Left ventricle myocardium inferior (tissue), 1 donor: ENCODE results near the gene TANK. TPM values are rescaled to one million over a fixed set of nuclear protein-coding genes. Genes with fewer than 3 reads are reported as not detected.
A peak's percentile ranks its signal among the peaks of the same experiment; 100 is the strongest.

Source experiments
- DNase-seq: peaks from one replicate; pipeline ENCODE4 v3.0.0-alpha.2; 2020
- H3K27ac ChIP-seq: fragments of 200-600 bp; replicated peaks from 2 replicates; pipeline ENCODE4 v1.8.0; 2021
- H3K27me3 ChIP-seq: fragments of 200-600 bp; 2 replicates; pipeline ENCODE4 v1.8.0; 2021; ENCODE audit warnings: low read depth
- H3K36me3 ChIP-seq: fragments of 200-600 bp; 2 replicates; pipeline ENCODE4 v1.8.0; 2021
- H3K4me1 ChIP-seq: fragments of 200-600 bp; 2 replicates; pipeline ENCODE4 v1.8.0; 2021
- H3K4me3 ChIP-seq: fragments of 200-600 bp; 2 replicates; pipeline ENCODE4 v1.8.0; 2021; ENCODE audit warnings: mild to moderate bottlenecking, moderate library complexity
- H3K9me3 ChIP-seq: fragments of 200-600 bp; replicated peaks from 2 replicates; pipeline ENCODE4 v1.8.0; 2021
- CTCF ChIP-seq: fragments of 200-600 bp; IDR thresholded peaks from 2 replicates; pipeline ENCODE4 v1.8.0; 2021; ENCODE audit warnings: antibody characterized with exemption, mild to moderate bottlenecking, borderline replicate concordance
- intact Hi-C: fragments of 100-400 bp; cut with micrococcal nuclease; formaldehyde crosslinking; loops from one replicate; pipeline ENCODE4 v1.11.0; 2022
- long read RNA-seq: library from polyadenylated mRNA; unstranded; transcript quantifications from one replicate; pipeline ENCODE4 v2.0.0, GENCODE V29; 2021
- total RNA-seq: library from RNA; stranded (reverse); fragmentation: NEBNext Ultra II Directional; extraction: Animal tissue kit (Norgen Biotek cat#: 25700); gene quantifications from one replicate; pipeline ENCODE4 v1.2.1, GENCODE V29; 2021
- donor health status: DM: no; HTN: yes; CAD: no; lungs with severe emphysema.

Gene TANK
- total RNA-seq = 27.8 TPM
- long read RNA-seq, transcript TANK-202 (8 exons, 2,171 nt) = major isoform, 21 of 29 reads
- long read RNA-seq, partial matches to known transcripts = 1 of 29 reads
- long read RNA-seq, other reads (novel, unspliced or antisense) = 6 of 29 reads

- no peaks in the 10 kb centered on the region for H3K27me3 ChIP-seq
- intact Hi-C loops = no loop called here
- TF ChIP-seq CTCF = no peak
- H3K27ac ChIP-seq = peak within 1 kb of the TSS; percentile 95
- H3K36me3 ChIP-seq = peaks cover 12% of the 10 kb centered on the region
- DNase-seq = peak; percentile 90
- peaks cover 56% of the 10 kb centered on the region for H3K4me1 ChIP-seq
- H3K4me3 ChIP-seq = peak within 1 kb of the TSS; percentile 92
- H3K9me3 ChIP-seq = no peaks in the 10 kb centered on the region
These were observed at the start of gene TANK for GRCh38 chr2:161160226-161161073. TANK (plus strand) TSS chr2:161160428; CDS start chr2:161179663, 19,235 bp downstream.

- Histone ChIP-seq H3K4me1 (no peaks in the 10 kb centered on the region), H3K4me3 (no peak overlapping the region), H3K27ac (no peak overlapping the region), H3K9me3 (no peaks in the 10 kb centered on the region), H3K36me3 (no peaks in the 10 kb centered on the region), H3K27me3 (no peaks in the 10 kb centered on the region)
- intact Hi-C loops = no loop called here
- DNase-seq = no peak
- no peak for TF ChIP-seq CTCF
These were observed 48.7 kb upstream of the TANK start for GRCh38 chr2:161111531-161111930.

GRCh38 chr2:161112908-161113307 is 47.3 kb upstream of the TANK start:
- no peaks in the 10 kb centered on the region for H3K36me3 ChIP-seq
- TF ChIP-seq CTCF = no peak
- intact Hi-C loops = no loop called here
- DNase-seq = no peak
- H3K4me3 ChIP-seq = no peak overlapping the region
- H3K4me1 ChIP-seq = no peaks in the 10 kb centered on the region
- H3K9me3 ChIP-seq = no peaks in the 10 kb centered on the region
- H3K27me3 ChIP-seq = no peaks in the 10 kb centered on the region
- no peak overlapping the region for H3K27ac ChIP-seq

GRCh38 chr2:161113693-161114575 is 46.3 kb upstream of the TANK start:
- Histone ChIP-seq H3K4me1 (no peaks in the 10 kb centered on the region), H3K27ac (no peak overlapping the region), H3K9me3 (no peaks in the 10 kb centered on the region), H3K27me3 (no peaks in the 10 kb centered on the region), H3K36me3 (no peaks in the 10 kb centered on the region), H3K4me3 (no peak overlapping the region)
- TF ChIP-seq CTCF = no peak
- no peak for DNase-seq
- intact Hi-C loops = no loop called here

- H3K4me3 ChIP-seq = no peak overlapping the region
- H3K9me3 ChIP-seq = no peaks in the 10 kb centered on the region
- intact Hi-C loops = no loop called here
- H3K4me1 ChIP-seq = no peaks in the 10 kb centered on the region
- no peak for DNase-seq
- no peak overlapping the region for H3K27ac ChIP-seq
- H3K27me3 ChIP-seq = no peaks in the 10 kb centered on the region
- no peak for TF ChIP-seq CTCF
- H3K36me3 ChIP-seq = no peaks in the 10 kb centered on the region
These were observed 45.0 kb upstream of the TANK start for GRCh38 chr2:161115205-161115604.
